GM18861 (cell line): ENCODE measurements around the gene MAML2.
"Not testable (repeated sequence)": the region's sequence is repeated elsewhere in the genome, so short reads cannot be mapped to it uniquely, and the experiment has no call there.

Experiments
- ATAC-seq: cut with Tn5 transposase; IDR thresholded peaks from one replicate; pipeline ENCODE4 v1.9.1; 2021; ENCODE audit not compliant: unreplicated experiment

The MAML2 gene

GRCh38 chr11:96272529-96273222 is 70.3 kb downstream of the MAML2 start:
- ATAC-seq: no peak

GRCh38 chr11:96271777-96272176 is 71.2 kb downstream of the MAML2 start:
- ATAC-seq: no peak

DNA sequence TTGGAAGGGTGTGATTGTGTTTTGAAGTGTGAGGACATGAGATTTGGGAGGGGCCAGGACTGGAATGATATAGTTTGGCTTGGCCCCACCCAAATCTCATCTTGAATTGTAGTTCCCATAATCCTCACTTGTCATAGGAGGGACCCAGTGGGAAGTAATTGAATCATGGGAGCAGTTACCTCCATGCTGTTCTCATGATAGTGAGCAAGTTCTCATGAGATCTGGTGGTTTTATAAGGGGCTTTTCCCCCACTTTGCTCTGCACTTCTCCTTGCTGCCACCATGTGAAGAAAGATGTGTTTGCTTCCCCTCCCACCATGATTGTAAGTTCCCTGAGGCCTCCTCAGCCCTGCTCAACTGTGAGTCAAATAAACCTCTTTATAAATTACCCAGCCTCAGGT is 71.6 kb downstream of the MAML2 start:
- not testable (repeated sequence) for ATAC-seq

DNA sequence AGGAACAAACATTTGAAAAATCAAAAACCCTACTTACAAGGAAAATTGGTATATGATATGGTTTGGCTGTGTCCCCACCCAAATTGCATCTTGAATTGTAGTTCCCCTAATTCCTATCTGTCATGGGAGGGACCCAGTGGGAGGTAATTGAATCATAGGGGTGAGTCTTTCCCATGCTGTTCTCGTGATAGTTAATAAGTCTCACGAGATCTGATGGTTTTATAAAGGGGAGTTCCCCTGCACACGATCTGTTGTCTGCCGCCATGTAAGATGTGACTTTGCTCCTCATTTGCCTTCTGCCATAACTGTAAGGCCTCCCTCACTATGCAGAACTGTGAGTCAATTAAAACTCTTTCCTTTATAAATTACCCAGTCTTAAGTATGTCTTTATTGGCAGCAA is 74.5 kb downstream of the MAML2 start:
- not testable (repeated sequence) for ATAC-seq

- peak; percentile 88 for ATAC-seq
Observed at GRCh38 chr11:96267496-96268032, 75.4 kb downstream of the MAML2 start.

DNA sequence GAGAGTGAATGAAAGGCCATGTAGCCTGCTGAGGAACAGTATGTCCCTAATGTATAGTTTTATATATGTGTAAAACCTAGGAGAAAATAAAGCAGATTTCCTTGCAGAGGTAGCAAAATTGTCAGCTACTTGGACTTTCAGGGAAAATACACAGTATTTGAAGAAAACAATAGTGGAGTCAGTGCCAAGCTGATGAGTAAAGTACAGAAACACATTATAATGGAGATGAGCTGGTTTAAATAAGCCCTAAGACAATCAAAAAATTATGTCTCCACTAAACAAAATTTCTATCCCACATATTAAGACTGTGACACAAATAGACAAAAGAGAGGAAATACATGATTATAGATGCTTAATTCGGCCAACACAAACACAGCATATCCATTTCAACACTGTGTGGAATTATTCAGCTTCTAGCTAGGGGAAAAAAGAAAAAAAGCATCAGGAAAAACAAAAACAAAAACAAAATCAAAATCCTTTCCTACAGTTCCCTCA is 75.9 kb downstream of the MAML2 start:
- no peak for ATAC-seq

GRCh38 chr11:96265972-96266371 is 77.0 kb downstream of the MAML2 start:
- no peak for ATAC-seq

DNA sequence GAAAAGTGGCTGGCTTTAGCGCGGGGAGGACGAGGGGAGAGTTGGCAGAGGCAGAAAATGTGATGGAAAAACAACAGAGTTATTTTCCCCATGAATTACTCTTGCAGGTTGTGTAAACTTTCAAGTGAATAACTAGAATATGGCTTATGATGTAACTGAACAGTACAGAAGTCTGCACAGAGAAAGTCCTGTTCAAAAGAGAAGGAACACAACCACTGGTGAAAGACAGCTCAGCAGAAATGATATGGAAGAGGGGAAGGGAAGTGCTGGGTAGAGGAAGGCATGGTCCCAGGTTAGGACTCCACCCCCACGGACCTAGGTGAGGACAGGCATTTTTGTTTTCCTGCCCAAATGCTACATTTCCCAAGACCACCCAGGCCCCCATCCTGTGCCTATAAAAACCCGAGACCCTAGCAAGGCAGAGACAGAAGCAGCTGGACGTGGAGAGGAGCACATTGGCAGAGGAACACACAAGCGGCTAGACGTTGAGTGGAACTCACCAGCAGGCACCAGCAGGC is 77.7 kb downstream of the MAML2 start:
- no peak for ATAC-seq

GRCh38 chr11:96264364-96264763 is 78.6 kb downstream of the MAML2 start:
- no peak for ATAC-seq

- no peak for ATAC-seq
Observed at GRCh38 chr11:96263238-96263763, 79.7 kb downstream of the MAML2 start.

GRCh38 chr11:96260532-96260931 is 82.5 kb downstream of the MAML2 start:
- no peak for ATAC-seq

- no peak for ATAC-seq
Observed at GRCh38 chr11:96260067-96260511, 82.9 kb downstream of the MAML2 start.

DNA sequence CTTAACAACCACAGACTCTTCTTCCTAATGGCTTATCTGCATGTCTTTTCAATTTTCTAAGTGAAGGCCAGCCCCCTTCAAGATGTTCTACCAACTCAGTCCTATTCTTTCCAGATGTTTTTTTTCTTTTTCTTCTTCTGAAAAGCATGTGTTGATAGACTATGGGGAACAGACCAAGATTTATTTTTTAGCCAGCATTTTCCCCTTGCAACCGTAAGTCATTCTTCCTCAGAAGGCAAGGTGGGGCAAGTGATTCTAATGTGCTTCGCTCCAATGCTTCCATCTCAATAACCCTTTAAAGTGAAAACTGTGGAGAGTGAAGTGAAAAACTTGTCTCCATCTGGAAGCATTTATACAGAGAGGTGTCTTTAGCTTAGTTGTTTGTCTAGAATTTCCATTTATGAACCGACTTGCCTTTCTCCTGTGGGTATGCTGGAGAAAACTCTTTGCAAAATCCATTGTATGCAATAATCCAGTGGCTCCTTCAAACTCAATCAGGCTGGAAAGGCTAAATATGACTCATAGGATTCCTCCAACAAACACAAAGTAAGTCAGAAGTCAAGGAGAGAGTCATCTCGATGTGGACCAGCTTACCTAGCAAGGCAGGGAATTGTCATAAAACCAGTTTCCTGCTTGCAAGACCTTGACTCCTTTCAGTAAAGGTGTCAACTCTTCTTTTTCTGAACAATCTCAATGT is 83.7 kb downstream of the MAML2 start:
- ATAC-seq: no peak

- ATAC-seq: peak; percentile 75
Observed at GRCh38 chr11:96257972-96258934, 84.7 kb downstream of the MAML2 start.

DNA sequence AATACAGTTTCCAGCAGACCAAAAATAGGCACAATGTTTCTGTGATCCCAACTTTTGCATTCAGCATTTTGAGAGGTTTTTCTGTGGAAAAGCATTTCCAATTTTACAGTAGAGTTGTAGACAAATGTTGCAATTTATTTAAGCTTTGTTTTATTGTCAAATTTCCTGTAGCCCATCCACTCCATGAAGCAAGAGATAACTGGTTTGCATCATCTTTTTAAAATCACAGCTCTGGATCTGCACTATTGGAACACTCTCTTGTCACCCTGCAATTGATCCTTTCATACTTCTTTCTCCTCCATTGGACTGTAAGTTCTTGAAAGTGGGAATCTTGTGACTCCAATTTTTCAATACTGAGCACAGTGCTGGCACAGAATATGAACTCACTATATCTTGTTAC is 86.0 kb downstream of the MAML2 start:
- no peak for ATAC-seq

DNA sequence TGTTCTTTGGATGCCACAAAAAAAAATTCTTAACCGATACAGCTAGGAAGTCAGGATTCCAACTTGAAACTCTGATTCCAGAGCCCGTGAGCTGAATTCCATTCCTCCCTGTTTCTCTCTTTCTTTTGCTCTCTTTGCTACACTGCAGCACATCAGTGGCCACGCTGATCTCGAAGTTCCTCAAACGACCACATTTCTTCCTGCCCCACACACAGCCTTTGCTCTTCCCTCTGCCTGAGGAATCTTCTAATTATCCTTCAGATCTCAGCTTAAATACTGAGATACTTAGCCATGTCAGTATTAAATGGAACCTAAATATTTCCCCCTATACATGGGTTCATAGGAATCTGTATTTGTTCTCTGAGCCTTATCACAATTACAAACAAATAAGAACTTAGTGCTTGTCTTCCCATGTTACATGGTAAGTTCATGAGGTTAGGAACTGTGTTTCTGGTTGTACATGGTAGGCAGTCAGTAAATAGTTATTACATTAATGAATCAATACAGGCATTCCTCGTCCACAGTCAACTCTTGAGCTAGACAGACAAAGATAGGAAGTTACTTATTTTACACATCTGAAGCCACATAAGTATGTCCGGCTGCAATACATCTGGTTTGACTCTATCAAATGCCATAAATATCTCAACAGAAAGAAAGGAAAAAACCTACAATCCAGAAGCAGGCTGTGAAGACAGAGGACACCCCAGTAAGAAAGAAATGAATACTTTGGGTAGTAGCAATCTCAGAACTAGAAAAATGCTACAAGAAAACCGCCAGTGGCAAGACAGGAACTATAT is 86.6 kb downstream of the MAML2 start:
- ATAC-seq: no peak

GRCh38 chr11:96254854-96255253 is 88.1 kb downstream of the MAML2 start:
- no peak for ATAC-seq

DNA sequence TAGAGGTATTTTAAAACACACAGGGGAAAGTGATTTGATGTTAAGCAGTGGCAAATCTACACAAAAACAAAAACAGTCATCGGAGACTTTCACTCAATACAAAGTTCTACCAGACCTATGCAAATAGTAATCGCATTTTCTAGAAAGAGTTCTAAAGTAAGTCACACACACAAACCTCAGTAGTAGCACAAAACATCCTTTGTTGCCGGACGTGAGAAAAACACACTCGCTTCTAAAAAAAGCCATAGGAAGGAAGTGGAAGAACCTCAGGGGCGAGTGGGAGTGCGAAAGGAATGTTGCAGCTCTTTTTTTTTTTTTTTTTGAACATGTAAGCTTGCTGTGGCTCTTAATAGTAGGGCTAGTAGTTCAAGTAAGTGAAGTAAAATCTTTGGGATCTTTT is 88.9 kb downstream of the MAML2 start:
- peak; percentile 64 for ATAC-seq

- ATAC-seq: no peak
Observed at GRCh38 chr11:96246718-96247552, 96.1 kb downstream of the MAML2 start.
